Measurements from ENCODE around the gene CYP2E1.

Gene CYP2E1

GRCh38 chr10:133497363-133497762 lies 29.8 kb upstream of the CYP2E1 start:
- peak; percentile 46 for TF ChIP-seq CTCF (IDR thresholded peaks at IDR 0.05)

GRCh38 chr10:133509700-133510099 lies 17.5 kb upstream of the CYP2E1 start:
- no peak for TF ChIP-seq CTCF (IDR thresholded peaks at IDR 0.05)

GRCh38 chr10:133511408-133511807 lies 15.8 kb upstream of the CYP2E1 start:
- TF ChIP-seq CTCF (IDR thresholded peaks at IDR 0.05), result no peak

- no peak for TF ChIP-seq CTCF (IDR thresholded peaks at IDR 0.05)
These were observed 15.1 kb upstream of the CYP2E1 start for GRCh38 chr10:133511907-133512528.

- TF ChIP-seq CTCF (IDR thresholded peaks at IDR 0.05), result no peak
These were observed 11.7 kb upstream of the CYP2E1 start for GRCh38 chr10:133515471-133515870.

- no peak for TF ChIP-seq CTCF (IDR thresholded peaks at IDR 0.05)
These were observed 11.1 kb upstream of the CYP2E1 start for GRCh38 chr10:133516057-133516456.

GRCh38 chr10:133520193-133520738 lies 6.9 kb upstream of the CYP2E1 start:
- TF ChIP-seq CTCF (IDR thresholded peaks at IDR 0.05), result peak; percentile 98
